ENCODE measurements around the gene ECD.

- TF ChIP-seq CTCF (IDR thresholded peaks at IDR 0.05; ENCODE audit: insufficient read depth, low read depth, low read length) = no peak
- no peak for TF ChIP-seq EZH2 (IDR thresholded peaks at IDR 0.05; ENCODE audit: insufficient read depth, low read length)
Observed at GRCh38 chr10:73167783-73168464, at the start of gene ECD, which contains the start of gene FAM149B1.

Data from astrocyte (in vitro differentiated cells and primary cell).